ENCODE results near the gene JUNB.

The JUNB gene

GRCh38 chr19:12842511-12842910, 51.2 kb downstream of the JUNB start:
- peaks cover 10% of the 10 kb centered on the region for H3K4me1 ChIP-seq
- no peak overlapping the region for H3K9ac ChIP-seq
- no peaks in the 10 kb centered on the region for H3K27me3 ChIP-seq (ENCODE audit: control insufficient read depth, insufficient read depth, low read length)

More at GRCh38 chr19:12842511-12842910, 51.2 kb downstream of the JUNB start:
- Histone ChIP-seq H3K36me3 (ENCODE audit: control insufficient read depth, insufficient read depth, low read length) (no peaks in the 10 kb centered on the region), H3K4me3 (ENCODE audit: low read depth, low read length) (no peak overlapping the region), H3K4me2 (ENCODE audit: low read length) (no peak overlapping the region), H3K27ac (no peak overlapping the region), H2AFZ (no peak overlapping the region), H3K79me2 (peaks cover 9% of the 10 kb centered on the region), H3K9me3 (ENCODE audit: control insufficient read depth, low read length) (no peaks in the 10 kb centered on the region)
- TF ChIP-seq CTCF (IDR thresholded peaks at IDR 0.05), result no peak
